ENCODE data around the gene SCD5. TPM values are rescaled to one million over a fixed set of nuclear protein-coding genes. Genes with fewer than 3 reads are reported as not detected.

SCD5 gene
- total RNA-seq, 1 donor from 2014 or later, result 23.9 TPM

DNA sequence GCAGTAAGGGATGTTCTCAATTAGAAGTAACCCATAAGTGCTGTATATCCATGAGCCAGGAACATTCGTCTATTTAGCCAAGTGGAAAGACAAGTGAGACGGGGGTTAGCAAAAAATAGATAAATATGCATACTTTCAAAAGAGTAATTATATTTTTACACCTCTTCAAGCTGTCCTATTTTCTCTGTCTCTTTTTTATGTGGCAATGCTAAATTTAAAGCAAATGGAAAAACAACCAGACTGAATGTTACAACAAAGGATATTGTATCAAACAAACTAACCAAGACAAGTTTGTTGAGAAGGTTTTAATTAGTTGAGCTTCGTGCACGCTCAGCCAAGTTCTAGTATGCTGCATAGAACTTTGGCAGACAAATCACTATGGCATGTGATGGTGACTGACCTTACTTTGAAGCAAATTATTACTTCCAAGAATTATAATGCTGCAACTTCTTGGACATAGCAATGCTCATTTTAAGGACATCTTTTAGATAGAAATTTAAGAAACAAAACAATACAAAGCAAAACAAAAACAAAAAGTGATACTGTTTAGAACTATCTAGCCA lies 175.4 kb downstream of the SCD5 start:
- Mint-ChIP-seq H3K4me1 (ENCODE audit: unreplicated experiment) (peaks cover 4% of the 10 kb centered on the region), H3K27ac (ENCODE audit: unreplicated experiment) (no peak overlapping the region), H3K27me3 (ENCODE audit: unreplicated experiment) (no peaks in the 10 kb centered on the region), H3K4me3 (ENCODE audit: unreplicated experiment) (no peak overlapping the region), H3K9me3 (ENCODE audit: unreplicated experiment) (no peaks in the 10 kb centered on the region), H3K36me3 (ENCODE audit: unreplicated experiment) (no peaks in the 10 kb centered on the region)
- TF ChIP-seq, protein P1, sequence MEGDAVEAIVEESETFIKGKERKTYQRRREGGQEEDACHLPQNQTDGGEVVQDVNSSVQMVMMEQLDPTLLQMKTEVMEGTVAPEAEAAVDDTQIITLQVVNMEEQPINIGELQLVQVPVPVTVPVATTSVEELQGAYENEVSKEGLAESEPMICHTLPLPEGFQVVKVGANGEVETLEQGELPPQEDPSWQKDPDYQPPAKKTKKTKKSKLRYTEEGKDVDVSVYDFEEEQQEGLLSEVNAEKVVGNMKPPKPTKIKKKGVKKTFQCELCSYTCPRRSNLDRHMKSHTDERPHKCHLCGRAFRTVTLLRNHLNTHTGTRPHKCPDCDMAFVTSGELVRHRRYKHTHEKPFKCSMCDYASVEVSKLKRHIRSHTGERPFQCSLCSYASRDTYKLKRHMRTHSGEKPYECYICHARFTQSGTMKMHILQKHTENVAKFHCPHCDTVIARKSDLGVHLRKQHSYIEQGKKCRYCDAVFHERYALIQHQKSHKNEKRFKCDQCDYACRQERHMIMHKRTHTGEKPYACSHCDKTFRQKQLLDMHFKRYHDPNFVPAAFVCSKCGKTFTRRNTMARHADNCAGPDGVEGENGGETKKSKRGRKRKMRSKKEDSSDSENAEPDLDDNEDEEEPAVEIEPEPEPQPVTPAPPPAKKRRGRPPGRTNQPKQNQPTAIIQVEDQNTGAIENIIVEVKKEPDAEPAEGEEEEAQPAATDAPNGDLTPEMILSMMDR (IDR thresholded peaks at IDR 0.05), result no peak
- no peak for DNase-seq (ENCODE audit: extremely low spot score, unreplicated experiment)

DNA sequence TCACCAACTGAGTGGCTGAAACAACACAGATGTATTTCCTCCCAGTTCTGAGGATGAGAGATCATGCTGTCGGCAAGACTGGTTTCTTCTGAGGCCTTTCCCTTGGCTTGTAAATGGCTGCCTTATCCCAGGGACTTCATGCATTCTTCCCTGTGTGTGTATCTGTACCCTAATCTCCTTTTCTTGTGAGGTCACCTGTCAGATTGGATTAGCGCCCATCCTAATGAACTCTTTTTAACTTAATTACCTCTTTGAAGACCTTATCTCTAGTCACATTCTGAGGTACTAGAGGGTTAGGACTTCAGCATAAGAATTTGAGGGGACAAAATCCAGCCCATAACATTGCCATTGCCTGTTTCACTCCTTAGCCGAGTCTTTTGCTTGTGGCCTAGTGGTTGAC lies 177.3 kb downstream of the SCD5 start:
- no peaks in the 10 kb centered on the region for H3K36me3 Mint-ChIP-seq (ENCODE audit: unreplicated experiment)
- TF ChIP-seq, protein P1 (IDR thresholded peaks at IDR 0.05), result no peak
- H3K4me3 Mint-ChIP-seq (ENCODE audit: unreplicated experiment), result no peak overlapping the region
- H3K9me3 Mint-ChIP-seq (ENCODE audit: unreplicated experiment), result no peaks in the 10 kb centered on the region
- DNase-seq (ENCODE audit: extremely low spot score, unreplicated experiment), result no peak
- no peak overlapping the region for H3K27ac Mint-ChIP-seq (ENCODE audit: unreplicated experiment)
- H3K27me3 Mint-ChIP-seq (ENCODE audit: unreplicated experiment), result no peaks in the 10 kb centered on the region
- H3K4me1 Mint-ChIP-seq (ENCODE audit: unreplicated experiment), result peaks cover 3% of the 10 kb centered on the region

GRCh38 chr4:82620126-82620735 lies 178.4 kb downstream of the SCD5 start:
- no peak overlapping the region for H3K27ac Mint-ChIP-seq (ENCODE audit: unreplicated experiment)
- no peaks in the 10 kb centered on the region for H3K9me3 Mint-ChIP-seq (ENCODE audit: unreplicated experiment)
- H3K4me1 Mint-ChIP-seq (ENCODE audit: unreplicated experiment), result peaks cover 3% of the 10 kb centered on the region

DNA sequence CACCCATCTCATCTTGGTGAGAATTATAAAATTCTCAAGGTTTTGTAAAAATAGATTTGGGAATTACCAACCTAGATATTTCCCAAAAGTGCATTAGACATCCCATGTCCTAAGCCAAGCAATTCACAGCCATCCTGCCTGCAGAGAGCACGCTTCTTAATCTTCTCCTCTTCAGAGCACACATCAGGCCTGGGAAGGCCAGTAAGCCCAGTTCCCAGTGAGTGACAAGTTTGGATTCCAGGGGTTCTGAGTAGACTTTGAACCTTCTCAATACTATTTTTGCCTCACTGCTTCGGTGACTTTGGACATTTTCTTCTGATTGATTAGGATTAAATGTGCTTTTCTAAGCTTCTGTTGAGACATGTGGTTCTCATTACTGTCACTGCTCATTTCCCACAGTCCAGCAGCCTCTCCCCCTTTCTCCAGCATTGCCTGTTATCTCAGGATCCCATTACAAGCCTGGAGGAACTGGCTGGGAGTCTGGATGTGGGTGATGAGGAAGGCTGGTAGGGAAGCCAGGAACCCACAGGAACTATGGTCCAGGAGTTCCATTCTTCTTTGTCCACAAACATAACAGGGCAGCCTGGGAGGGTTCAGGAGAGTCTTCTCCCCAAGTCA lies 180.4 kb downstream of the SCD5 start:
- Mint-ChIP-seq H3K4me1 (ENCODE audit: unreplicated experiment) (peaks cover 3% of the 10 kb centered on the region), H3K36me3 (ENCODE audit: unreplicated experiment) (no peaks in the 10 kb centered on the region), H3K27me3 (ENCODE audit: unreplicated experiment) (no peaks in the 10 kb centered on the region), H3K27ac (ENCODE audit: unreplicated experiment) (no peak overlapping the region), H3K4me3 (ENCODE audit: unreplicated experiment) (no peak overlapping the region), H3K9me3 (ENCODE audit: unreplicated experiment) (no peaks in the 10 kb centered on the region)
- TF ChIP-seq, protein P1 (IDR thresholded peaks at IDR 0.05), result no peak
- DNase-seq (ENCODE audit: extremely low spot score, unreplicated experiment), result no peak

More at GRCh38 chr4:82620126-82620735, 178.4 kb downstream of the SCD5 start:
- no peaks in the 10 kb centered on the region for H3K27me3 Mint-ChIP-seq (ENCODE audit: unreplicated experiment)
- no peak overlapping the region for H3K4me3 Mint-ChIP-seq (ENCODE audit: unreplicated experiment)
- TF ChIP-seq, protein P1 (IDR thresholded peaks at IDR 0.05), result no peak
- no peak for DNase-seq (ENCODE audit: extremely low spot score, unreplicated experiment)
- no peaks in the 10 kb centered on the region for H3K36me3 Mint-ChIP-seq (ENCODE audit: unreplicated experiment)

DNA sequence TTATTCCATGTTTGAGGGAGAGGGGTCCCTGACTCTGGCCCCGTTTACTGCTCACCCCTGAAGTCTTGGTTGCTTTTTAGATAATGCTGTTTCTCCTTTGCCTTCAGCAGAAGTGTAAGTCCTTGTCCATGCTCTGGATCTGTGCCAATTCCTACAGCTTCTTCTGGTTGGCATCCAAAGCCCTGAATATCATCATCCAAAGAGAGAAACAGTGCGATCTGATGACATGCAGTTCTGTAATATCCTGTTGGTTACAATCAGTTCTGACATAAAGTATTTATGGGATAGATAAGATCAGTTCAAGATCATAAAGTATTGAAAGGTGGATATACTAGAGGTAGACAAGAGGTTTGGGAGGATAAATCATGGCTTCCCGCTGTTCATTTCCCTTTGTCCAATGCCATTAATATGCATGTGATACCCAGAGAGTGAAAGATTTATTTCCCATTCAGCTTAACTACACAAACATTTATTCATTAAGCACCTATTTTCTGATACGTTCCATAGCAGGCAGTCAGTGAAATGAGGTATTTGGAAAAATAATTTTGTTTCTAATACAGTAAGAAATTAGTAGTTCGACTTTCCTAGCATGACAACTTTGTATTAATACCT lies 183.7 kb downstream of the SCD5 start:
- Mint-ChIP-seq H3K9me3 (ENCODE audit: unreplicated experiment) (no peaks in the 10 kb centered on the region), H3K36me3 (ENCODE audit: unreplicated experiment) (no peaks in the 10 kb centered on the region), H3K4me1 (ENCODE audit: unreplicated experiment) (no peaks in the 10 kb centered on the region), H3K4me3 (ENCODE audit: unreplicated experiment) (no peak overlapping the region), H3K27ac (ENCODE audit: unreplicated experiment) (no peak overlapping the region), H3K27me3 (ENCODE audit: unreplicated experiment) (no peaks in the 10 kb centered on the region)
- DNase-seq (ENCODE audit: extremely low spot score, unreplicated experiment), result no peak
- TF ChIP-seq, protein P1 (IDR thresholded peaks at IDR 0.05), result no peak

Measured in osteocyte (in vitro differentiated cells).